GM19455 (cell line): ENCODE results near the gene OSM.
"Not testable (repeated sequence)": the region's sequence is repeated elsewhere in the genome, so short reads cannot be mapped to it uniquely, and the experiment has no call there.

Source experiments
- ATAC-seq: cut with Tn5 transposase; IDR thresholded peaks from one replicate; pipeline ENCODE4 v1.9.1; 2021; ENCODE audit not compliant: unreplicated experiment

The OSM gene

DNA sequence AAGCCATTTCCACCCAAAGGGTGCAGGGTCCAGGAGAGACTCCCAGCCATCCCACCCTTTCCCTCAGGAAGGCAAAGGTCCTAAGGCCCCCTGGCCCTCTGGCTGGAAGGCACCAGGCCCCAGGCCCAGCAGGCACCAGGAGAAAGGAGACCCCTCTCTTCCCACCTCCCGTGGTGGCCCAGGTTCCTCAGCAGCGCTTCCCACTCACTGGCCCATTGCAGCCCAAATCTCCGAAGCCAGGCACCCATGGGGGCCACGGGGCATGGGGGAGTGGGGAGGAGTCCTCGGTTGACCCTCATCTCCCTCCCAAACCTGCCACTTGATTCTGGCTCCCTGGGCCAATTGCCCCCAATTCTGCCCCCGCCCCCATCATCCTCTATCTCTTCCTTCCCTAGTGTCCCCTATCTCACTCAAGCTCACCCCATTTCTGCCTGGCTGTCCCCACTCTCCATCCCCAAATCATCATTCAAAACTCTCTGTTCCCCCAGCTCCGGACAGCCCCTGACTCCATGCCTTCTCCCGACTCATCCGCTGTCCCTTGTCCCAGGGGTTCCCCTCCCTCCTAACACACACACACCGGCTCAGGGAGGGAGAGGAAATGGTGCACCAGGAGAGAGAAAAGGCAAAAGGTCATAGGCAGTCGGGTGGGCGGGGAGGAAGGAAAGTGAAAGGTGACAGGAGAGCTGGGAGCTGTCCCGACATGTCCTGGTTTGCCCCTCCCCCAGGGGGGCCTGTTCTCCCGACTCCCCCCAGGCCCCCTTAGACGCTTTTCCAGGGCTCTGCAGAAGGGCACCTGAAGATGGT is 21.3 kb downstream of the OSM start:
- ATAC-seq, result no peak

DNA sequence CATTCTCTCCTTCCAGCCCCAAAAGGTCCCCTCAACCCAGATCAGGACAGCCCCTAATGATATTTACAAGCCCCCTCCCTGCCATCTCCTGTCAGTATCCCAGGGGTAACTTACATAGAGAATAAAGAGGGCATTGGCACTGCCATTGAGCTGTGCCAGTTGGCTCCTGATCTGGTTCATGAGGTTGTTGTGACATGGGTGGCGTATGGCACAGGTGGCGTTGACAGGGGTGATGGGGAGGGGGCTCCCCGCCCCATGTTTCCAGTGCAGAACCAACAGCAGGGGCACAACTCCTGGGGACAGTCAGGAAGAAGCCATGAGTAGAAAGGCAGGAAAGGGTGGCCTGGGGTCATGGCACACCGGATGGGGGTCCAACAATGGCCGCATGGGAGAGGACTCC is 22.0 kb downstream of the OSM start:
- no peak for ATAC-seq

DNA sequence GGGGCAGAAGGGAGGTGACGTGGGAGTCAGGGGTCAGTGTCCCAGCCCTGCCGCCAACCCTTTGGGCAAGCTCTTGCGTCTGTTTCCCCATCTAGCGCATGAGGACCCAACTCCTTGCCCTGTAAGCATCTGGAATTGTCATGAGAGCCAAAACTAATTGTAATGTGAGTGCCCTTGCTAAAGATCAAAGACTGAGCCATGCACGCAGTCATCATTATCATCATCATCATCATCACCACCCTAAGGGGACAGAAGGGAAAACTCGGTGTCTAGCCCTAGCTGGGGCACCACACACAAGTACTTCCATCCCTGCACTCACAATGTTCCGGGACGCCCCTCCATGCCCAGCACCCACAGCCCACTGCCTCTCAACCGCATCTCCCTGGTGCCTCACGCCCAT is 22.6 kb downstream of the OSM start:
- ATAC-seq, result no peak

DNA sequence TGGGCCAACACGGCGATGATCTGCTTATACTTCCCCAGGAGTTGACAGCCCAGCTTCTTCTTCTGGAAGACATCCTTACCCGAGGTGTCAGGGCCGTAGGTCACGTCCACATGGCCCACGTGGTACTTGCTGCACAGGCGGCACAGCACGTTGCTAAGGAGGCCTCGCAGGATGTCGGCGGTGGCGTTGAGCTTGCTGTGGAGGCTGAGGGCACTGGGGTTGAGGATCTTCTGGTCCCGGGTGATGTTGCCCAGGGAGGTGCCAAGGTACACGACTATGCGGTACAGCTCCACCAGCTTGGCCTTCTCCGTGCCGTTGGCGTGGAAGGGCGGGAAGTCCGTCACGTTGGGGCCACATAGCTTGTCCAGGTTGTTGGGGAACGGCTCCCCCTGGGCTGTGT is 23.0 kb downstream of the OSM start:
- ATAC-seq, result no peak

DNA sequence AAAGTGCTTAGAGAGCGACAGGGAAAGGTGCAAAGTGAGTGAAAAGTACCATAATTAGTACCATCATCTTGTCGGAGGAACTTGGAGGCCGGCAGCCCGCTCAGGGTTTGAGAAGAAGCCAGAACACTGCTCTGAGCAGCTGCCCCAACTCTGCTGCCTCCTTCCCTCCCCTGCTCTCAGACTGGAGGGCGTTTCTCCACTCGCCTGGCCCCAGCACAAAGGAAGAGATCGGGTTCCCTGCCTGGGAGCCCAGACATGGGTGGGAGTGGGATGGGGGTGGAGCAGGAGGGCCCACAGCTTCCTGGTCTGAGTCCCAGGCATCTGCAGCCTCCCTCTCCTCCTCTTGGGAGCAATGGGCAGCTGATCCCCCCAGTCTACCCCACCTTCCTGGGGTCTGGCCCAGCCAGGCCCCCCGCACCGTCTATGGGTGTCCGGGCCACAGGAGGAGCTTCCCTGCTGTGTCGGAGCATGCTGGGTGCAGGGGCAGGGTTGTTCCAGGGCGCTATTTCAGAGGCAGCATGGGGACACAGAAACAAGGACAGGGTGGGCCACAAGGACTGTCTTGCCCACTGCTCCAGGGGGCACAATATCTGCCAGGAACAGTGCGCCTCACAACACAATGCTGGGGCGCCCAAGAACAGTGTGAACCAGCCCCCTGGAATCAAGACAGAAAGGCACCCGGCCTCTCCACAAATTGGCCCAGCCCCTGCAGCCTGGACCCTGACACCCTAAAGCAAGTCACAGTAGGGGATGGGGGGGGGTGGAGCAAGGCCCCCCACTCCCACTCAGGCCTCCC is 24.9 kb downstream of the OSM start:
- ATAC-seq, result no peak

DNA sequence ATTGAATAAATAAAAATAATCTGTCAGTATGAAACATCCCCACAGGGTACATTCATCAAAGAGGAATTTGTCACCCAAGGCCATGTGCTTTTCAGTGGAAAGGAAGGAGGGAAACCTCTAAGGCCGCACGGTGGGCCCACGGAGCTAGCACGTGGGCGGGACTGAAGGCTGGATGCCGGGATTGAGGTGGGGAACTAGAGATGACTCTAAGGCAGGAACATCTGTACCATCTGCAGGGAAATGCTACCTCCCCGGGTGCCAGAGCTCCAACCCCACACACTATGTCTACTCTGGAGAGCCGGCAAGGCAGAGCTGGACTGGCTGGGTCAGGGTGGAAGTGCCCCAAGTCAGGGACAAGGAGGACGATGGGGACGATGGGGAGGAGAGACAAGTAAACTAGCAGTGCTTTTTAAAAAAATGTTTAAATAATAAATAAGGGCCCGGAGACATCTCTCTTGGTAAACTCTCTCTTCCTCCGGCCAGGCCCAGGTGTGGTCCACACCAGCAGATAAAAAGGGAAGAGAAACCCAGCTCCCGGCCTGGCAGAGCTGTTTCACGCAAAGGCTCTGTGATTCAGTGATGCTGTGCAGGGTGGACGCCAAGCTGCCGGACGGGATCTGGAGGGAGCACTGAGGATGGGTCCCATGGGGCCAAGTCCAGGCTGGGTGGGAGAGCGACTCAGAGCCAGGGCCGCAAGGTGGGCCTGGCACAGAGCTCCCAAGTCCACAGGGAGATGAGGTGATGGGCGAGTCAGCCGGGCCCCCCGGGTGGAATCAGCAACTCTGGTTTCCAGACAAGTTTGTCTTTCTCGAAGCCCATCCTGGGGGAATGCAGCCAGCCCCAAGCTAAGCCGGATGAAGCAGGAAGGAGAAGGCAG is 25.9 kb downstream of the OSM start:
- no peak for ATAC-seq

DNA sequence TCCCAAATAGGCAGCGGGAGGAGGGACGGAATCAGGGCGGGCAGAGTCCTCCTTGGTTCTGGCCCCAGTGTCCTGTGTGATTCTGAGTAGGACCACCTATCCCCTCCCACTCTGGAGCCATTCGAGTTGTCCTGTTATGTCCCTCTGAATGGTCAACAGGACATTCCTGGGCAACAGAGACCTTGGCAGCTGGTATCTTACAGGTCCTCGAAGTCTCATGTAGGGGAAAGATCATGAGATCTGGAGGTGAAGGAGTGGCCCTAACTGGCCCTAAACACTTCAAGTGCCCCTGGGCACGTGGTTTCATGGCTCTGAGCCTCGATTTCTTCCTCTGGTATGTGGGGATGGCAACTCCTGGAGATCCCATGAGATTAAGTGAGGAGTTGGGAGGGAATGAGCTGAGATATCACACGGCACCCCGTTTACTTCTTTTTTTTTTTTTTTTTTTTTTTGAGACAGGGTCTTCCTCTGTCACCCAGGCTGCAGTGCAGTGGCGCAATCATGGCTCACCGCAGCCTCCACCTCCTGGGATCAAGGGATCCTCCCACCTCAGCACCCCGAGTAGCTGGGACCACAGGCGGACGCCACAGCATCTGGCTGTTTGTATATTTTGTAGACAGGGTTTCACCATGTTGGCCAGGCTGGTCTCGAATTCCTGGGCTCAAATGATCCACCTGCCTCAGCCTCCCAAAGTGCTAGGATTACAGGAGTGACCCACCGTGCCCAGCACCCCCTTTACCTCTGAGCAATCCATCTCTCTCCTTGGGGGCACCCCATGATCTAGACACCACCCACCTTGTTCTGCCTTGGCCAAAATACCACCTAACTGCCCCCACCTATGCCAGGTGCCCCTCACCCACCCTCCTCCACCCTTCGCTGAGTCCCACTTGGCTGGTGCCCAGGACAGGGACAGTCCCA is 26.9 kb downstream of the OSM start:
- no peak for ATAC-seq

DNA sequence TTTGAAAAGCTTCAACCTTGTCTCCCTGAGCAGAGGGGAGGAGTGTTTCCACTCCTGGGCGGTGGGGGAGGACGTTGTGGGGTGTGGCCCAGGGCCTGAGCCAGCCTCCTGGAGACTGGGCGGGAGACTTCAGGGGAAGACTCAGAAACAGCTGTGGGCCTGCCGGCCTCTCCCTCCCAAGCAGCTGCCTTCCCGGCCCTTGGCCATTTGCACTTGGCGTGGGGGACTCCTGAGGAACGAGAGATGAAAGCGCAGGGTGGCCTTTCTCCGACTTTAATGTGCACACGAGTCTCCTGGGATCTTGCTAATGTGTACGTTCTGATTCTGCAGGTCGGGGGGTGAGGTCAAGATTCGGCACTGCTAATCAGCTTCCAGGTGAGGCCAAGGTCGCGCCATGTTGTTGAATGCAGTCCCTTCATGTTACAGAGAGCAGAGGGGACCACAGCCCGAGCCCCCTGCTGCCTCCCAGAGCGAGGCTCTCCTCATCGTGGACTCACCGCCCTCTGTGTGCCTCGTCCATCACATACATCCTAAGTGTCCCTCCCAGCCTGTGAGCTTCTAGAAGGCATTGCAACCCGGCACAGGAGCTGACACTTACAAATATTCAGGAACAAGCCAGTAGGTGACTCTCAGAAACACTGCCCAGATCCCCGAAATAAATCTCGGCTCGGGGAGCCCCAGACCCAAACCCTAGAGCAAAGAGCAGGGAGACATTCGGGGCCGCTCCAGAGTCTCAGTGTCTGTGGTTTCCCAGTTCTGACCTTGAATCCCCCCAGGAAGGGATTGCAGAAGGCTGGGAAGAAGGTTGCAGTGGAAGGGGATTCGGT is 27.8 kb downstream of the OSM start:
- no peak for ATAC-seq

DNA sequence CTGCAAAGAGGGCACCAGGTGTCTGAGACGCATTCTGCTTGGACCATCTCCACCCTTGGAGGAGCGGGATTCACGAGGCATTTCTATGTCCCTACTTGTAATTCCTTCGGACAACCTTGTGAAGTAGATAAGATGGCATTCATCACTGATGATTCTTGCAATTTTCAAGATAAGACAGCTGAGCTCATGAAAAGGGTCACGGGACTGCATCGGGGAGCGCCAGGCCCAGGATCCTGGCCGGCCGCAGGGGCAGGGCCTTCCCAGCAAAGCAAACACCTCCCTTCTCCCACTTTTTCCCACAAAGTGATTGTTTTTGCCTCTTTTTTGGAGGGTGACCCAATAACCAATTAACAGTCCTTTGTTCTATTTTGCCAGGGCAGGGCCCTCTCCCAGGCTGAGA is 28.5 kb downstream of the OSM start:
- ATAC-seq, result no peak

DNA sequence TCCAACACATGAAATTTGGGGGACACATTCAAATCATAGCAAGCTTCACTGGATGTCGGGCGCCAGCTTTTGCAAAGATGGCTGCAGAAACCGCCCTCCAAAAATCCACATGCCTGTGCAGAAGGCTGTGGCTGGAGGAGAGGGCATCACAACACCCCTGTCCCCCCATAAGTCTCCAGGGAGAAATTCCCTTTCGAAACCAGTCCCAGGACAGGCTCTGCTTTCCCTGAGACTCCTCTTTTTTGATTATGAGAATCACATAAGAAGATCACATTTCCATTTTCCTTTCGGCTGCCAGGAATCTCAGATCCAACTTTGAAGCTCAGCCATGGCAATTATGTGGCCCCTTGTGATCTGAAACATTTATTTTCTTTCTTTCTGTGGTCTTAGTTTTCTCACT is 29.8 kb downstream of the OSM start:
- no peak for ATAC-seq

DNA sequence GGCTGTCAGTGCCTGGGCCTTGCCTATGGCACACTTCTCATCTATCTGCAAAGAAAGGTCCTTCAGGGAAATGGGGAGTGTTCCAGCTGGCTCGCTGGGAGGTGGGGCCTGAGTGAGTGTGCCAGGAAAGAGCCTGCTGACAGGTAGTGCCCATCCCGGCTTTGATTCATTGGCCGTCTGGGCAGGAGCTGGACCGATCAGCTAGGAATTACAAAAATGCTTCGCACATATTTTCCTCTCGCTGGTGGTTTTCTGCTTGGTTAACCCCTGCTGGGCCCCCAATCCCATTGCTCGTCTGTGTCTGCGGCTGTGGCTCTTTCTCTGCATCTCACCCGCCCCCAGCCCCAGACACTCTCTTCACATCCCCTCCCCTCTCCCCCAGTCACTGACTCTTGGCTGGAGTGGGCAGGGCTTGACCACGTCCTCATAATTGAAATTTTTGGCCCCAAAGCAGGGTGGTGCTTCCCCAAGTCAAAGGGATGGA is 30.9 kb downstream of the OSM start:
- no peak for ATAC-seq

DNA sequence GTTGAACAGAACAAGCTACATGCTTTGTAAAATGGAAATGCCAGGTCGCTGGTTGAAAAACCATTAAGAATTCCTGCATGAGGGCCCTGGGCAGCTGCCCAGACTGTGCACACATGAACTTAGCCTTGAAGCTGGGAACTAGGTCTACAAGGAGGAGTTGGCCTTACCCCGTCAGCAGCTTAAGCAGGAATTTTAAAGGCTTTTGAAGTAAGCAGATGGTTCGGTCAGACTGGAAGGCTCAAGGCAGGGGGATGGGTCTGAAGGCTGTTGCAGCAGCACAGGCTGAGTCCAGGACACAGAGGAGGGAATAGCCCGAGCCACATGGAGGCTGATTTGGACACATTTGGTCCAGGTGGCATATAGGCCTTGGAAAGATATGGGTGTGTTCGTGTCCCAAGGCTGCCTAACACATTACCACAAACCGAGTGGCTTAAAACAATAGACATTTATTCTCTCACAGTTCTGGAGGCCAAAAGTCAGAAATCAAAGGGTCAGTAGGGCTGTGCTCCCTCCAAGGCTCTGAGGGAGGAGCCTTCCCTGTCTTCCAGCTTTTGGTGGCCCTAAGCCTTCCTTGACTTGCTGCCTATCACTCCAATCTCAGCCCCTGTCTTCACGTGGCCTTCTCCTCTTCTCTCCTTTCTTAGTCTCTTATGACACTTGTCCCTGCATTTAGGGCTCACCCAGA is 31.7 kb downstream of the OSM start:
- no peak for ATAC-seq

DNA sequence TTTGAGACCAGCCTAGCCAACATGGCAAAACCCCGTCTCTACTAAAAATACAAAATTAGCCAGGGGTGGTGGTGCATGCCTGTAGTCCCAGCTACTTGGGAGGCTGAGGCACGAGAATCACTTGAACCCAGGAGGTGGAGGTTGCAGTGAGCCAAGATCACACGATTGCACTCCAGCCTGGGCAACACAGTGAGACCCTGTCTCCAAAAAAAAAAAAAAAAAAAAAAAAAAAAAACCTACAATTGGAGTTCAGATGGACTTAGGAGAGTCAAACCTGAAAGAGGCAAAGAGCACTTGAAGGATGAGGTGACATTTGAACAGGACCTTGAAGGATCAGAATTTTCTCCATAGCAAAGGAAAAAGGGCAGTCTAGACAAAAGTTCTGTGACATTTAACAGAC is 32.3 kb downstream of the OSM start:
- ATAC-seq, result not testable (repeated sequence)

DNA sequence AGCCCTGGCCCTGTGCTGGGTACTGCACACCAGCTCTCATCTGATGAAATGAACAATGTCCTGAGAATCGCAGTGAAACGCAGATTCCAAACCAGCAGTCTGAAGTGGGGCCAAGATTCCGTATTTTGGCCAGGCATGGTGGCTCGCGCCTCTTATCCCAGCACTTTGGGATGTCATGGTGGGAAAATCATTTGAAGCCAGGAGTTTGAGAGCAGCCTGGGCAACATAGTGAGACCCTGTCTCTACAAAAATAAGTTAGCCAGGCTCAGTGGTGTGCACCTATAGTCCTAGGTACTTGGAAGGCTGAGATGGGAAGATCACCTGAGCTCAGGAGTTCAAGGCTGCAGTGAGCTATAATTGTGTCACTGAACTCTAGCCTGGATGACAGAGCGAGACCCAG is 33.1 kb downstream of the OSM start:
- no peak for ATAC-seq

DNA sequence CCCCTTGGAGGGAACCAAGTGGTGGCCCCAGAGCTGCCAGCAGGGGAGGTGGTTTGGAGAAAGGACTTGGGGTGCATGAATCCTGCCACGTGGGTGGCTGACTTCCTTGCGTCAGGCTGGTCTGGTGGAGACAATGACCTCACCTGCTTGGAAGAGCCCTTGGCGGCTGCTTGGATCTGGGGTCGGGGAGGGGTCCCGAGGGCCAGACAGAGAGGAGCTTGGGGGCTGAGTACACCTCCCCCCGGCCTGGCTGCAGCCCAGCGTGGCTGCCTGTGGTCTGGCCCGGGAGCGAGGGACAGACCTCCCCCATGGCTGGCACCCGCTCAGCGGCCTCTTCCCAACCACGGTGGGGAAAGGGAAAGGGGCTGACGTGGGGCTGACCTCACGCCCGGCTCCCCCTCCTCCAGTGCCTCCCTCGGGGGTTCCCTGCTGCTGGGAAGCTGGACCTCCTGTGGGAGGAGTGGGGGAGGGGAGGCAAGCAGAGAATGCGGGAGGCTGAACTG is 33.9 kb downstream of the OSM start:
- ATAC-seq, result no peak

DNA sequence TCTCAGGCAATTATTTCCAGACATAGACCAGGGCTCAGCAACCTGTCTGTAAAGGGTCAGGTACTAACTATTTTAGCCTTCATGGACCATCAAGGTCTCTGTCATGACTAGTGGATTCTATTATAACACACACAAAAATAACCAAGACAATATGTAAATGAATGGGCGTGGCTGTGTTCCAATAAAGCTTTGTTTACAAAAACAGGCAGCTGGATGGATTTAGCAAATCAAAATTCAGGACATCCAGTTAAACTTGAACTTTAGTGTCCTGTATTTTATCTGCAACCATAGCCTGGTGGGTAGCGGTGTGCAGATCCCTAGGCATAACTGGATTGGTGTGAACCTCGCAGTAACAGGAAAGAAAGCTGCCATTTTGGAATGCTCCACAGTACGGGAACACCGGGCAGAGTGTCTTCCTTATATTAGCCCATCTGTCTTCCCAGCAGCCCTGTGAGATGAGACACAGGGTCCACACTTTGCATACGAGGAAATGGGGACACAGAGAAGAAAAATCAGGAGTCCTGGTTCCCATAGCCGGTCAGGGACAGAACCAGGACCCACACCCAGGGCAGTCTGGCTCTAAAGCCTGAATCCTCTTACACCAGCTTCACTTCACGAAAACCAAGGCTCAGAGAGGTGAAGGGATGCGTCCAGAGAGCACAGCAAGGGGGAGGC is 35.7 kb downstream of the OSM start:
- ATAC-seq, result no peak

DNA sequence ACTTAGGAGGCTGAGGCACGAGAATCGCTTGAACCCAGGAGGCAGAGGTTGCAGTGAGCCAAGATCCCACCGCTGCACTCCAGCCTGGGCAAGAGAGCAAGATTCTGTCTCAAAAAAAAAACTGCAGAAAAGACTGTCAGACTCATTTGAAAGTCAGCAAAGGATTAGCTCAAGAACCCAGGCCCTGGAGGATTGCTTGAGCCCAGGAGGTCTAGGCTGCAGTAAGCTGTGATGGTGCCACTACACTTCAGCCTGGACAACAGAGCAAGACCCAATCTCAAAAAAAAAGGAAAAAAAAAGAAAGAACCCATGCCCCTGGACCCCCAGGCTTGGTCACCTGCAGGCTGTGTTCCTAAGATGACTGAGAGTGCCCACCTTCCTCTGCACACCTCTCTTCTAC is 36.3 kb downstream of the OSM start:
- no peak for ATAC-seq
